ENCODE measurements around the gene H1-8. TPM values are rescaled to one million over a fixed set of nuclear protein-coding genes. Genes with fewer than 3 reads are reported as not detected.

The H1-8 gene
- total RNA-seq, 1 donor from 2014 or later = not detected

GRCh38 chr3:129532261-129532660 is 10.7 kb upstream of the H1-8 start:
- no peaks in the 10 kb centered on the region for H3K36me3 ChIP-seq
- H3K27ac ChIP-seq = no peak overlapping the region
- DNase-seq (ENCODE audit: low spot score in 2 of 2) = no peak
- no peak overlapping the region for H3K4me3 ChIP-seq
- intact Hi-C loops (cut with DNase I) = no loop called here
- no peak for TF ChIP-seq CTCF (IDR thresholded peaks at IDR 0.05)
- H3K27me3 ChIP-seq = no peaks in the 10 kb centered on the region
- H3K9me3 ChIP-seq = no peaks in the 10 kb centered on the region
- H3K4me1 ChIP-seq = peaks cover 0 to 9% of the 10 kb centered on the region in 2 donors

GRCh38 chr3:129533406-129533805 is 9.6 kb upstream of the H1-8 start:
- H3K27me3 ChIP-seq = no peaks in the 10 kb centered on the region
- peaks cover 0 to 9% of the 10 kb centered on the region in 2 donors for H3K4me1 ChIP-seq
- no peak overlapping the region for H3K4me3 ChIP-seq
- no peaks in the 10 kb centered on the region for H3K9me3 ChIP-seq
- no peaks in the 10 kb centered on the region for H3K36me3 ChIP-seq
- no peak overlapping the region for H3K27ac ChIP-seq
- intact Hi-C loops (cut with DNase I) = no loop called here
- no peak for TF ChIP-seq CTCF (IDR thresholded peaks at IDR 0.05)
- DNase-seq (ENCODE audit: low spot score in 2 of 2) = no peak

GRCh38 chr3:129534428-129535027 is 8.4 kb upstream of the H1-8 start:
- no peak overlapping the region for H3K27ac ChIP-seq
- peaks cover 0 to 7% of the 10 kb centered on the region in 2 donors for H3K4me1 ChIP-seq
- H3K36me3 ChIP-seq = no peaks in the 10 kb centered on the region
- intact Hi-C loops (cut with DNase I) = no loop called here
- DNase-seq (ENCODE audit: low spot score in 2 of 2) = no peak
- H3K27me3 ChIP-seq = no peaks in the 10 kb centered on the region
- no peaks in the 10 kb centered on the region for H3K9me3 ChIP-seq
- H3K4me3 ChIP-seq = no peak overlapping the region
- TF ChIP-seq CTCF (IDR thresholded peaks at IDR 0.05) = no peak

GRCh38 chr3:129535075-129535474 is 7.9 kb upstream of the H1-8 start:
- intact Hi-C loops (cut with DNase I) = no loop called here
- DNase-seq (ENCODE audit: low spot score in 2 of 2) = no peak
- no peak overlapping the region for H3K27ac ChIP-seq
- H3K9me3 ChIP-seq = no peaks in the 10 kb centered on the region
- peaks cover 0 to 1% of the 10 kb centered on the region in 2 donors for H3K4me1 ChIP-seq
- H3K4me3 ChIP-seq = no peak overlapping the region
- TF ChIP-seq CTCF (IDR thresholded peaks at IDR 0.05) = no peak
- no peaks in the 10 kb centered on the region for H3K36me3 ChIP-seq
- H3K27me3 ChIP-seq = no peaks in the 10 kb centered on the region

GRCh38 chr3:129536374-129536667 is 6.7 kb upstream of the H1-8 start:
- intact Hi-C loops (cut with DNase I) = no loop called here
- no peaks in the 10 kb centered on the region for H3K36me3 ChIP-seq
- no peak for TF ChIP-seq CTCF (IDR thresholded peaks at IDR 0.05)

GRCh38 chr3:129536804-129537203 is 6.2 kb upstream of the H1-8 start:
- Histone ChIP-seq H3K36me3 (no peaks in the 10 kb centered on the region), H3K9me3 (no peaks in the 10 kb centered on the region), H3K4me1 (no peaks in the 10 kb centered on the region), H3K27ac (no peak overlapping the region), H3K27me3 (no peaks in the 10 kb centered on the region), H3K4me3 (no peak overlapping the region)
- no peak for TF ChIP-seq CTCF (IDR thresholded peaks at IDR 0.05)
- intact Hi-C loops (cut with DNase I) = no loop called here
- no peak for DNase-seq (ENCODE audit: low spot score in 2 of 2)

More at GRCh38 chr3:129536374-129536667, 6.7 kb upstream of the H1-8 start:
- Histone ChIP-seq H3K9me3 (no peaks in the 10 kb centered on the region), H3K4me1 (no peaks in the 10 kb centered on the region), H3K27ac (no peak overlapping the region), H3K4me3 (no peak overlapping the region), H3K27me3 (no peaks in the 10 kb centered on the region)
- no peak for DNase-seq (ENCODE audit: low spot score in 2 of 2)
